IPS-15b (cell line): ENCODE measurements around the gene UBAC2.

Source experiments
- H3K27me3 ChIP-seq: one replicate; pipeline ENCODE4 v1.6.1; 2013; ENCODE audit warnings: low read length; ENCODE audit not compliant: control insufficient read depth, insufficient read depth
- H3K36me3 ChIP-seq: one replicate; pipeline ENCODE4 v1.6.1; 2013; ENCODE audit warnings: low read length; ENCODE audit not compliant: control insufficient read depth, insufficient read depth
- H3K4me1 ChIP-seq: one replicate; pipeline ENCODE4 v1.6.1; 2013; ENCODE audit warnings: mild to moderate bottlenecking, low read length; ENCODE audit not compliant: control insufficient read depth, insufficient read depth
- H3K4me3 ChIP-seq: one replicate; pipeline ENCODE4 v1.5.1; 2013; ENCODE audit warnings: low read depth, low read length
- H3K9ac ChIP-seq: one replicate; pipeline ENCODE4 v1.6.1; 2013; ENCODE audit warnings: low read depth, mild to moderate bottlenecking, low read length
- H3K9me3 ChIP-seq: one replicate; pipeline ENCODE4 v1.6.1; 2013; ENCODE audit warnings: mild to moderate bottlenecking, low read length; ENCODE audit not compliant: control insufficient read depth, insufficient read depth

UBAC2 gene

GRCh38 chr13:99200432-99201167 lies at the start of gene UBAC2:
Gene UBAC2, plus strand, starts transcription at chr13:99200854. Its CDS starts 55 bp downstream, at chr13:99200909.
- peak within 1 kb of the TSS; percentile 98 for H3K4me3 ChIP-seq

GRCh38 chr13:99151516-99151915 lies 49.1 kb upstream of the UBAC2 start:
- Histone ChIP-seq H3K4me3 (no peak overlapping the region), H3K9ac (no peak overlapping the region), H3K27me3 (no peaks in the 10 kb centered on the region), H3K9me3 (no peaks in the 10 kb centered on the region), H3K4me1 (no peaks in the 10 kb centered on the region), H3K36me3 (no peaks in the 10 kb centered on the region)

More at GRCh38 chr13:99200432-99201167, at the start of gene UBAC2:
- Histone ChIP-seq H3K9ac (peak within 1 kb of the TSS; percentile 99), H3K36me3 (no peaks in the 10 kb centered on the region), H3K27me3 (no peaks in the 10 kb centered on the region), H3K4me1 (peaks cover 11% of the 10 kb centered on the region), H3K9me3 (no peaks in the 10 kb centered on the region)

GRCh38 chr13:99153219-99153618 lies 47.4 kb upstream of the UBAC2 start:
- Histone ChIP-seq H3K4me1 (no peaks in the 10 kb centered on the region), H3K4me3 (no peak overlapping the region), H3K9ac (no peak overlapping the region), H3K9me3 (no peaks in the 10 kb centered on the region), H3K27me3 (no peaks in the 10 kb centered on the region), H3K36me3 (no peaks in the 10 kb centered on the region)

GRCh38 chr13:99154064-99154463 lies 46.6 kb upstream of the UBAC2 start:
- H3K4me3 ChIP-seq = no peak overlapping the region
- H3K4me1 ChIP-seq = no peaks in the 10 kb centered on the region
- H3K9ac ChIP-seq = no peak overlapping the region
- no peaks in the 10 kb centered on the region for H3K9me3 ChIP-seq
- no peaks in the 10 kb centered on the region for H3K36me3 ChIP-seq
- H3K27me3 ChIP-seq = no peaks in the 10 kb centered on the region

- Histone ChIP-seq H3K9ac (no peak overlapping the region), H3K4me1 (no peaks in the 10 kb centered on the region)
Measured at GRCh38 chr13:99155821-99156220, 44.8 kb upstream of the UBAC2 start.

GRCh38 chr13:99157046-99157445 lies 43.6 kb upstream of the UBAC2 start:
- H3K36me3 ChIP-seq = no peaks in the 10 kb centered on the region
- no peaks in the 10 kb centered on the region for H3K27me3 ChIP-seq
- no peak overlapping the region for H3K9ac ChIP-seq
- H3K4me1 ChIP-seq = no peaks in the 10 kb centered on the region
- no peak overlapping the region for H3K4me3 ChIP-seq
- no peaks in the 10 kb centered on the region for H3K9me3 ChIP-seq

More at GRCh38 chr13:99155821-99156220, 44.8 kb upstream of the UBAC2 start:
- Histone ChIP-seq H3K9me3 (no peaks in the 10 kb centered on the region), H3K36me3 (no peaks in the 10 kb centered on the region), H3K4me3 (no peak overlapping the region), H3K27me3 (no peaks in the 10 kb centered on the region)

- no peak overlapping the region for H3K4me3 ChIP-seq
- no peaks in the 10 kb centered on the region for H3K27me3 ChIP-seq
- H3K4me1 ChIP-seq = no peaks in the 10 kb centered on the region
- no peaks in the 10 kb centered on the region for H3K9me3 ChIP-seq
- no peak overlapping the region for H3K9ac ChIP-seq
- H3K36me3 ChIP-seq = no peaks in the 10 kb centered on the region
Measured at GRCh38 chr13:99158846-99159245, 41.8 kb upstream of the UBAC2 start.

GRCh38 chr13:99159331-99160061 lies 41.2 kb upstream of the UBAC2 start:
- Histone ChIP-seq H3K27me3 (no peaks in the 10 kb centered on the region), H3K4me3 (no peak overlapping the region), H3K9ac (no peak overlapping the region), H3K9me3 (no peaks in the 10 kb centered on the region), H3K36me3 (no peaks in the 10 kb centered on the region), H3K4me1 (no peaks in the 10 kb centered on the region)

- no peaks in the 10 kb centered on the region for H3K27me3 ChIP-seq
- no peaks in the 10 kb centered on the region for H3K36me3 ChIP-seq
- no peak overlapping the region for H3K4me3 ChIP-seq
- no peaks in the 10 kb centered on the region for H3K4me1 ChIP-seq
- H3K9ac ChIP-seq = no peak overlapping the region
- H3K9me3 ChIP-seq = no peaks in the 10 kb centered on the region
Measured at GRCh38 chr13:99160415-99160814, 40.2 kb upstream of the UBAC2 start.

GRCh38 chr13:99161512-99161911 lies 39.1 kb upstream of the UBAC2 start:
- Histone ChIP-seq H3K9ac (no peak overlapping the region), H3K4me3 (no peak overlapping the region), H3K36me3 (no peaks in the 10 kb centered on the region), H3K4me1 (no peaks in the 10 kb centered on the region), H3K27me3 (no peaks in the 10 kb centered on the region), H3K9me3 (no peaks in the 10 kb centered on the region)

- Histone ChIP-seq H3K27me3 (no peaks in the 10 kb centered on the region), H3K9me3 (no peaks in the 10 kb centered on the region), H3K36me3 (no peaks in the 10 kb centered on the region), H3K4me1 (no peaks in the 10 kb centered on the region), H3K4me3 (no peak overlapping the region), H3K9ac (no peak overlapping the region)
Measured at GRCh38 chr13:99162567-99163361, 37.9 kb upstream of the UBAC2 start.
